Globus pallidus (tissue), 1 donor: Measurements from ENCODE around the gene CD226.

ENCODE experiments used
- DNase-seq: peaks from one replicate; pipeline ENCODE4 v3.0.0-alpha.2; 2015; ENCODE audit warnings: low spot score

Gene CD226

GRCh38 chr18:69814861-69815385, 132.8 kb downstream of the CD226 start:
- DNase-seq, result no peak

GRCh38 chr18:69813559-69813958, 134.1 kb downstream of the CD226 start:
- DNase-seq, result no peak

DNA sequence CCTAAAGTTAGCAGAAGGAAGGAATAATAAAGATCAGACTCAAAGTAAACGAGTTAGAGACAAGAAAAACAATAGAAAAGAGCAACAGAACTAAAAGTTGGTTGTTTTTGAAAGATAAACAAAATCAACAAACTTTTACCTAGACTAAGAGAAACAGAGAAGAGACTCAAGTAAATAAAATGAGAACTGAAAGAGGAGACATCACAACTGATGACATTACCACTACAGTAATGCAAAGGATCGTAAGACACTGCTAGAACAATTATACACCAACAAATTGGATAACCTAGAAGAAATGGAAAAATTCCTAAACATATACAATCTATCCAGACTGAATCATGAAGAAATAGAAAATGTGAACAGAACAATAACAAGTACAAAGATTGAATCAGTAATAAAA, 139.3 kb downstream of the CD226 start:
- DNase-seq, result no peak

- no peak for DNase-seq
Measured at GRCh38 chr18:69804776-69805501, 142.7 kb downstream of the CD226 start.
